NCI-H748 (cell line): ENCODE data around the gene RBM10.
A peak's percentile ranks its signal among the peaks of the same experiment; 100 is the strongest.

Experiments
- DNase-seq: peaks from one replicate; lab custom pipeline; 2025; ENCODE audit not compliant: unreplicated experiment; lab: John Stamatoyannopoulos, UW

Gene RBM10

GRCh38 chrX:47218280-47218919 is 73.4 kb downstream of the RBM10 start, which contains the start of gene CDK16:
Gene CDK16 (plus strand): TSS chrX:47218681. CDS start chrX:47223558, 4,877 bp downstream.
- DNase-seq = peak; percentile 85

DNA sequence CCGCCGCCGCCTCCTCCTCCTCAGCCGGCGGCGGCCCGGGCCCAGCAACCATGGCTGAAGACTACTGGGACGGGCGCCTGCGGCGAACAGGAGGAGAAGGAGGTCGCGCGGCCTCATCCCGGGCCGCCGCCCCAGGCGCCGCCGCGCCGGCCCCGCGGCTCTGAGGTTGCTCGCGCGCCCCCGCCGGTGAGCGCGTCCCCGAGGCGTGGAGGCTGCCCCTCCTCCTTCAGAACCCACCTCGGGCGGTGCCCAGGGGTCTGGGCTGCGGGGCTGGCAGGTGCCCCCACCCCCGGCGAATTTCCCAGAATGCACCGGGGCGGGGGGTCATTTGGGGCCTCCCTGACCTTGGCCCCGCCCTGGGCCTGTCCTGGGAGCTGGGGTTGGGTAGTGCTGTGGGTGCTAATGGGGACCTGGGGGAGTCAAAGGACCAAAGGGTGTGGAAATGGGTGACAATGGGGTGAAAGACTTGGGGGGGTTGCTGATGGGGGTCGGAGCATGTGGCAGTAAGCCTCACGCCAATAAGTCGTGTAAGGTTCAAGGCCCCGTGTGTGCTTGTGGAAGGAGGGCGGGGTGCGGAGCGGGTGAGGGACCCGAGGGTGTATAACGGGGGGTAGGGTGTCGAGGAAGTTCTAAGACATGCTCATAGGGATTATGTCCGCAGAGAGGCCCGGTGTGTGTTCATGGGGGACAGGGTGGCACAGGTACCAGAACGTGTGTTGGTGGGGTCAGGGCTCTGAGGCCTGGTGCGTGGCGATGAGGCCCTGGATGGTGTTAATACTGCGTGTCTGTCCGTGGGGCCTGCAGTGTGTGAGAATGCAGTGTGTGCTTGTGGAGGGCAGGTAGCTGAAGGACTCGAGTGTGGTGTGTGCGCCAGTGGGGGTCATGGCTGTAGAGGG is 74.1 kb downstream of the RBM10 start:
- peak; percentile 48 for DNase-seq

DNA sequence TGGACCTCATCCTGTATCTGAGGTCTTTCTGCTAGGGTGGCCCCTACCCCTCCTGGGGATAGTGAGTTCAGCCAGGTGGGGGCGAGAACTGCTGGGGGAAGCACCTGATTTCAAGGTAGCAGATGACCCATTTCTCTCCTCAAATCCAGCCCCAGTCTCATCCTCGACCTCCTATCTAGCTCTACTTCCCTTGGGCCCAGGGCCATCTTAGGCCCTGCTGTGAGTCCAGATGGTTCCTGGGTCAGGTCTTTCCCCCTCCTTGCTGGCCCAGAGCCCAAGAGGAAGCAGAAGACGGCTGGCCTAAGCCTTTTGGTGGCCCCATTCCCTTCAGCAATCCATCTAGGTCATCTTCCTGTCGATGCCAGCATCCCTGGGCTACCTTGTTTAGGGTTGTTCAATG is 76.7 kb downstream of the RBM10 start:
- DNase-seq = no peak

DNA sequence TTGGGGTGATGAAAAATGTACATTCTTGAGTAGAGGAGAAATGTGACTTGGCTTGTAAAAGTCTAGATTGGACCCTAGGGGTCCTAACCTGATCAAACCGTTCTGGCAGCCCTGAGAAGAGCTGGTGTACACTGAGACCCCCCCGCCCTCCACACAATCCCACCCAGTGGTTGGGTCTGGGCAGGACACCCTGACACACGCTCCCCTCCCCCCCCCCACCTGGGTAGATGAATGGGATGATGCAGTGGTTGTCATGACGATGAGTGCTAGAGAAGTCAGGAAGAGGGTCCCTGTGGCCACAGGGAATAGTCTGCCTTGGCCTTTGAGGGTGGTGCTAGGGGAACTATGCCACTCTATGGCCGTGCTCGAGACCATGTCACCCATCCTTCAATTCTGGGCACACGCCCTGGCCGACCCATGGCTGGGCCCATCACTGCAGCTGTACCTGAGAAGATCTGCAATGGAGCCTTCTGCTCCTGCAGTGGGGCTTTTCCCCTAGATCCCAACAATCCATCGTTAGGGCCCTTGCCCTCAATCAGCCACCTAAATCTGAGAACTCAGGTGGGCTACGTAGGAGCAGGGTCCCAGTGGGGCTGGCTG is 77.8 kb downstream of the RBM10 start:
- no peak for DNase-seq

GRCh38 chrX:47223476-47224250 is 78.6 kb downstream of the RBM10 start:
- no peak for DNase-seq

GRCh38 chrX:47224266-47224895 is 79.4 kb downstream of the RBM10 start:
- no peak for DNase-seq

GRCh38 chrX:47224896-47225290 is 79.9 kb downstream of the RBM10 start:
- DNase-seq = no peak

GRCh38 chrX:47226071-47226470 is 81.0 kb downstream of the RBM10 start:
- DNase-seq = no peak

DNA sequence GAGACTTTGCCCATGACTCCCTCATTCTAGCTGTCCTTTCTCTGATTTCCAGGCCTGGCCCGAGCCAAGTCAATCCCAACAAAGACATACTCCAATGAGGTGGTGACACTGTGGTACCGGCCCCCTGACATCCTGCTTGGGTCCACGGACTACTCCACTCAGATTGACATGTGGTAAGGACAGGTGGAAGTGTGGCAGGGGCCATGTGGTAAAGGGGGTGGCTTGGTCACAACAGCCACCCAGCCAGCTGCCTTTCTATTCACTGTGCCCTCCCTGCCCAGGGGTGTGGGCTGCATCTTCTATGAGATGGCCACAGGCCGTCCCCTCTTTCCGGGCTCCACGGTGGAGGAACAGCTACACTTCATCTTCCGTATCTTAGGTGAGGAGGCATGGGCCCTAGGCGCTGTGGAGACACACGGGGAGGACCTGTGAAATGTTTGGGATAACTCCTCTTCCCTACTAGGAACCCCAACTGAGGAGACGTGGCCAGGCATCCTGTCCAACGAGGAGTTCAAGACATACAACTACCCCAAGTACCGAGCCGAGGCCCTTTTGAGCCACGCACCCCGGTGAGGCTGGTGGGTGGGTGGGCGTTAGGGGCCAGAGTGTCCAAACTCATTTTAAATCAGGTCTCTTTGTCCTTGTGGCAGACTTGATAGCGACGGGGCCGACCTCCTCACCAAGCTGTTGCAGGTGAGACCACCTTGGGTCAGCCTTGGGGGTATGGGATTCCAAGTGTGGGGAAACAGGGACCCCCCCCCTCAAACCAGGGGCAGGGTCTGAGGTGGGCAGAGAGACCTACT is 81.7 kb downstream of the RBM10 start:
- DNase-seq = no peak

DNA sequence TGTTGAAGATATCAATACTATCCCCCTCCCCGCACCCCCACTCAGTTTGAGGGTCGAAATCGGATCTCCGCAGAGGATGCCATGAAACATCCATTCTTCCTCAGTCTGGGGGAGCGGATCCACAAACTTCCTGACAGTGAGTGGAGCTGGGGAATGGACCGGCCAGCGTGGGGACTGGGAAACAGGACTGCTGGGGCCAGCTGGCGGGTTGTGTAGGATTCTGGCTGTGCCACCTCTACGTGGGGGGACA is 82.2 kb downstream of the RBM10 start:
- DNase-seq = no peak

DNA sequence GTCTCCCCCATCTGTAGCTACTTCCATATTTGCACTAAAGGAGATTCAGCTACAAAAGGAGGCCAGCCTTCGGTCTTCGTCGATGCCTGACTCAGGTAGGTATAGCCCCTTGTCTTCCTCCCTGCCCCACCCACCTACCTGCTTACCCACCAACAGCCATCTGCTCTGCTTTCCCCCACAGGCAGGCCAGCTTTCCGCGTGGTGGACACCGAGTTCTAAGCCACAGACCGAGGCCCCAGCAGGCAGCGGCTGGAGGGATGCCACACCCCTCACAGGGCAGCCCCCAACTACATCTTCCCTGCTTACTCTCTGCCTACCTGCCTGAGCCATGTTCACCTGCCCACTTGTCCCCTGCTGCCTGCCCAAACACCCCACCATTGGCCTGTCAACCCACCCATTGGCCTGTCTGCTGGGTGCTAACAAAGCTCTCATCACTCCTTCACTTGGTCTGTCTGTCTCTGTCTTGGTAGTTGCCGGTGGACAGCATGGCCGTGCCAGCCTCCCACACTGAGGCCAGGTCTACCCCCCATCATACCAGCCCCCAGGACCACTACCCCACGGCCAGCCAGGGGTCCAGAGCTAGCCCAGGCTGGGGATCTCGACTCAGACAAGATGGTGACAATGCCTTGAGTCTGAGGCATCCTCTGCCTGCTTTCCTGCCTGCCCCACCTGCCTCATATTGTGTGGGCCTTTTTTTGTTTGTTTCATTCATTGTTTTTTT is 83.7 kb downstream of the RBM10 start:
- DNase-seq = no peak

- no peak for DNase-seq
Observed at GRCh38 chrX:47229427-47229826, 84.4 kb downstream of the RBM10 start.

GRCh38 chrX:47230136-47230868 is 85.3 kb downstream of the RBM10 start:
- no peak for DNase-seq

GRCh38 chrX:47231167-47231566 is 86.1 kb downstream of the RBM10 start:
- no peak for DNase-seq

DNA sequence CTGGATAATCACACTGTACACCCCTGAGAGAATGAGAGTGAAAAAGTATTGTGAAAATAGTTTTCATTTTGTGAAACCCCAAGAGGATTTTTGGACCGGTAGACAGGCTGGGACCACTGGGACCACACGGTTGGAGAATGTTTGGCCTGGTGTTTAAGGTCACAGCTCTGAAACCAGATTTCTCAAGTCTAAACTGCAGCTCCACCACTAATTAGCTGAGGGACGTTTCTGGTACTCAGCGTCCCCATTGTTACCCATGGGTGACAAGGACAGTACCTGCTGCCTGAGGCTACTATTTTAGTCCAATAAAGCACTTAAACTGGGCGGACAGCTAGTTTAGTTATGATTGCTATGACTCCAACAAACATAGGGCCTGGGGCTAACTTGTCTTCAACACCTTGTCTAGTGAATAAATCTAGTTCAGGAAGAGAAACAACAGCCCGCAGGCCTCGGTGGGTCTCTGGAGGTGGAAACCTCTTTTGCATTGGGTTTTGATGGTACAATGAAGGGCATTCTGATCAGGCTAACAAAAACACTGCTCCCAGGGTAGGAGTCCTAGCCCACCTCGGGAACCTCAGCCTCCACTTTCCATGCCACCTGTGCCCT is 87.3 kb downstream of the RBM10 start:
- no peak for DNase-seq

- DNase-seq = peak; percentile 84
Observed at GRCh38 chrX:47232803-47233332, 87.8 kb downstream of the RBM10 start, which contains the start of gene USP11. Gene USP11 (plus strand): TSS chrX:47233009. CDS start chrX:47233044, 35 bp downstream.

DNA sequence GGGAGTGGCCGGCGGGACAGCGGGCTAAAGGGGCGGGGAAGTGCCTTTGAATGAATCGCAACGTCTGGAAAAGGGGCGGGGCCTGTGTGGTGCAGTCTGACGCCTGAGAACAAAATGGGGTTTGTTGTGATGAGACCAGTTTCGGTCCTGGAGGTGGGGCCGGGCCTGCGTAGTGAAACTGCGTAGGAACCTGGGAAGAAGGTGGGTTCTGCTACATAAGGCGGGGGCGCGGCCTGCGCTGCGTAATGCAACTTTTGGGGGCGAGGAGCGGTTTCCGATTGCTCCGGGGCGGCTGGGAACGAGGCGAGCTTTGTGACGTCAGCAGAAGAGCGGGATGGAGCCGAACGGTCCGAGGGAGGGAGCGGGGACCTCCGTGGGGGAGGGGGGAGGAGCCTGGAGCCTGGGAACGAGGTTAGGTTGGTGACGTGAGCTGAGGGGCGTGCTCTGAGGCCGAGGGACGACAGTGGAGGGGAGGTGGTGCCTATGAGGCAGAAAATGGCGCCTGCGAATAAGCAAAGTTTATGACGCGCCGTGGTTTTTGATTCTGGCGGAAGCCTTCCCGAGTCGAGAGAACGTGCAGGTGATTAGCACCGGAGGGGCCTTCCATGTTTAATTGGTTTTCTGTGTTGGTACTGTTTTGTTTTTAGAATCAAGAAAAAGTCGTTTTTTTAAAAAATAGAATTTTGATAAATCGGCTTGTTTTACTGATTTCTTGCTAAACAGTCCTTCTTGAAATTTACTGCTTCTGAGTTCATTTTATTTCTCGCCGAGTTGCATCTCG is 88.5 kb downstream of the RBM10 start:
- peak; percentile 99 for DNase-seq
